ENCODE results near the gene JCAD.
"Not testable (repeated sequence)": the region's sequence is repeated elsewhere in the genome, so short reads cannot be mapped to it uniquely, and the experiment has no call there.

The JCAD gene

GRCh38 chr10:29981510-29981909, 77.9 kb downstream of the JCAD start:
- Histone ChIP-seq H3K79me2 (no peaks in the 10 kb centered on the region), H3K9ac (no peak overlapping the region), H3K27me3 (ENCODE audit: control insufficient read depth, insufficient read depth, low read length) (no peaks in the 10 kb centered on the region), H3K4me3 (ENCODE audit: low read depth, low read length) (no peak overlapping the region), H3K9me3 (ENCODE audit: control insufficient read depth, low read length) (no peaks in the 10 kb centered on the region), H3K27ac (no peak overlapping the region), H3K4me1 (no peaks in the 10 kb centered on the region), H3K36me3 (ENCODE audit: control insufficient read depth, insufficient read depth, low read length) (no peaks in the 10 kb centered on the region), H3K4me2 (ENCODE audit: low read length) (no peak overlapping the region), H2AFZ (no peak overlapping the region)
- TF ChIP-seq, protein P1, sequence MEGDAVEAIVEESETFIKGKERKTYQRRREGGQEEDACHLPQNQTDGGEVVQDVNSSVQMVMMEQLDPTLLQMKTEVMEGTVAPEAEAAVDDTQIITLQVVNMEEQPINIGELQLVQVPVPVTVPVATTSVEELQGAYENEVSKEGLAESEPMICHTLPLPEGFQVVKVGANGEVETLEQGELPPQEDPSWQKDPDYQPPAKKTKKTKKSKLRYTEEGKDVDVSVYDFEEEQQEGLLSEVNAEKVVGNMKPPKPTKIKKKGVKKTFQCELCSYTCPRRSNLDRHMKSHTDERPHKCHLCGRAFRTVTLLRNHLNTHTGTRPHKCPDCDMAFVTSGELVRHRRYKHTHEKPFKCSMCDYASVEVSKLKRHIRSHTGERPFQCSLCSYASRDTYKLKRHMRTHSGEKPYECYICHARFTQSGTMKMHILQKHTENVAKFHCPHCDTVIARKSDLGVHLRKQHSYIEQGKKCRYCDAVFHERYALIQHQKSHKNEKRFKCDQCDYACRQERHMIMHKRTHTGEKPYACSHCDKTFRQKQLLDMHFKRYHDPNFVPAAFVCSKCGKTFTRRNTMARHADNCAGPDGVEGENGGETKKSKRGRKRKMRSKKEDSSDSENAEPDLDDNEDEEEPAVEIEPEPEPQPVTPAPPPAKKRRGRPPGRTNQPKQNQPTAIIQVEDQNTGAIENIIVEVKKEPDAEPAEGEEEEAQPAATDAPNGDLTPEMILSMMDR (IDR thresholded peaks at IDR 0.05), result no peak

DNA sequence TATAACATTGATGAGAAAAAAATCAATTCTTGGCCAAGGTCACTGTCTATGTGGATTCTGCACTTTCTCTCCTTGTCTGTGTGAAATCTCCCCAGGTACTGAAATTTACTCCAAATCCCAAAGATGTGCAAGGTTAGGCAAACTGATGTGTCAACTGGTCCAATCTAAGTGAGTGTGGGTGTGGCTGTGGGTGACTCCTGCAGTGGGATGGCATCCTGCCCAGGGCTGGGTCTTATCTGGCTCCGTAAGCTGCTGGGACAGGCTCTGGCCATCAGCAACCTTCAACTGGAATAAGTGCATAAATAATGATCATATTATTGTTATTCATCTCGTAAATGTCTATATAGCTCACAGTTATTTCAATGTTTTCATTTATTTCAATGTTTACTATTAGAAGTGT, 79.3 kb downstream of the JCAD start:
- Histone ChIP-seq H3K36me3 (ENCODE audit: control insufficient read depth, insufficient read depth, low read length) (no peaks in the 10 kb centered on the region), H3K79me2 (no peaks in the 10 kb centered on the region), H3K9me3 (ENCODE audit: control insufficient read depth, low read length) (no peaks in the 10 kb centered on the region), H3K4me1 (no peaks in the 10 kb centered on the region), H3K27me3 (ENCODE audit: control insufficient read depth, insufficient read depth, low read length) (no peaks in the 10 kb centered on the region), H3K4me3 (ENCODE audit: low read depth, low read length) (no peak overlapping the region), H3K9ac (no peak overlapping the region), H3K27ac (no peak overlapping the region), H2AFZ (no peak overlapping the region), H3K4me2 (ENCODE audit: low read length) (no peak overlapping the region)
- TF ChIP-seq, protein P1 (IDR thresholded peaks at IDR 0.05), result no peak

DNA sequence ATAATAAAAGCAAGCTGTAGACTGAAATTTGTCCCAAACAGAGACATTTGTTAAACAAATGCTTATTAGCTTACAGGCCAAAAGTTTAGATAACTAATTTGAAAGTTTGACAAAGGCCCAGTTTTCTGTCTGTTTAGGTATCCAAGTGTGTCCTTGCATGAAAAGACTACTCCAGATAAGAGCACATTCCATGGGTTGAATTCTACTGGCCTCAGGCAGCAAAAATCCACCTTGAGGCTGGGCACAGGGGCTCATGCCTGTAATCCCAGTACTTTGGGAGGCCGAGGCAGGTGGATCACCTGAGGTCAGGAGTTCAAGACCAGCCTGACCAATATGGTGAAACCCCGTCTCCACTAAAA, 80.0 kb downstream of the JCAD start:
- H2AFZ ChIP-seq; H3K9ac ChIP-seq; H3K4me2 ChIP-seq (ENCODE audit: low read length); H3K9me3 ChIP-seq (ENCODE audit: control insufficient read depth, low read length); H3K79me2 ChIP-seq; H3K27ac ChIP-seq; H3K36me3 ChIP-seq (ENCODE audit: control insufficient read depth, insufficient read depth, low read length); H3K4me1 ChIP-seq; H3K4me3 ChIP-seq (ENCODE audit: low read depth, low read length); H3K27me3 ChIP-seq (ENCODE audit: control insufficient read depth, insufficient read depth, low read length): not testable (repeated sequence)

GRCh38 chr10:29977171-29977570, 82.2 kb downstream of the JCAD start:
- Histone ChIP-seq H3K4me2 (ENCODE audit: low read length) (no peak overlapping the region), H3K9ac (no peak overlapping the region), H3K79me2 (no peaks in the 10 kb centered on the region), H3K4me1 (no peaks in the 10 kb centered on the region), H3K36me3 (ENCODE audit: control insufficient read depth, insufficient read depth, low read length) (no peaks in the 10 kb centered on the region), H3K4me3 (ENCODE audit: low read depth, low read length) (no peak overlapping the region), H3K27ac (no peak overlapping the region), H3K27me3 (ENCODE audit: control insufficient read depth, insufficient read depth, low read length) (no peaks in the 10 kb centered on the region), H2AFZ (no peak overlapping the region), H3K9me3 (ENCODE audit: control insufficient read depth, low read length) (no peaks in the 10 kb centered on the region)
- TF ChIP-seq, protein P1 (IDR thresholded peaks at IDR 0.05), result no peak

DNA sequence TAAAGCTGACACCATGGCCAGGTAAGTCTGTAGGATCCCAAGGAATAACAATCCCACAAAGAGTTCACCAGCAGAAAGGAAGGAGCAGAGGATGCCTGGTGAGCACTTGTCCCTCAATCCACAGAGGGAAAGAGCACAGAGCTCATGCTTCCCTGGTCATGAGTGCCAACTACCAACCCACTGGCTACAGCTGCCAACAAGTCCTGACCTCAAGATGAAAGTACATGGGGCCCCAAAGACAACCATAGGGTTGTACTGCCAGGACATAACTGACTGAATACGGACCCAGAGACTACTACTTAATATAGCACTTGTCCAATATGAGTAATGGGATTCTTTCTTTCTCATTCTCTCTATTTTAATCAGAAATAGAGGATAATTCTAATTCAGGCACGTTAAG, 83.3 kb downstream of the JCAD start:
- Histone ChIP-seq H3K4me1 (no peaks in the 10 kb centered on the region), H2AFZ (no peak overlapping the region), H3K27ac (no peak overlapping the region), H3K9me3 (ENCODE audit: control insufficient read depth, low read length) (no peaks in the 10 kb centered on the region), H3K36me3 (ENCODE audit: control insufficient read depth, insufficient read depth, low read length) (no peaks in the 10 kb centered on the region), H3K79me2 (no peaks in the 10 kb centered on the region), H3K9ac (no peak overlapping the region), H3K4me3 (ENCODE audit: low read depth, low read length) (no peak overlapping the region), H3K4me2 (ENCODE audit: low read length) (no peak overlapping the region), H3K27me3 (ENCODE audit: control insufficient read depth, insufficient read depth, low read length) (no peaks in the 10 kb centered on the region)
- TF ChIP-seq, protein P1 (IDR thresholded peaks at IDR 0.05), result no peak

All from parathyroid adenoma (tissue), 2 donors.